K562 (cell line): Measurements from ENCODE around the gene CMBL. TPM values are rescaled to one million over a fixed set of nuclear protein-coding genes. Genes with fewer than 3 reads are reported as not detected.

ENCODE experiments used
- AFF1 ChIP-seq, 2 experiments: fragments of 450-650 bp; IDR thresholded peaks; 2 replicates each; pipeline ENCODE4 v1.6.1; 2018; ENCODE audit warnings: mild to moderate bottlenecking in 2 of 2, low read depth in 1 of 2; ENCODE audit not compliant: partially characterized antibody in 2 of 2
- ATF7 ChIP-seq: fragments of 450-650 bp; IDR thresholded peaks from 2 replicates; pipeline ENCODE4 v1.7.1; 2014; ENCODE audit warnings: mild to moderate bottlenecking, moderate library complexity
- CEBPB ChIP-seq: fragments of 450-650 bp; IDR thresholded peaks from 2 replicates; pipeline ENCODE4 v1.6.1; 2016; ENCODE audit warnings: missing genetic modification characterization, missing compliant biosample characterization
- EP400 ChIP-seq: fragments of 450-650 bp; IDR thresholded peaks from 2 replicates; pipeline ENCODE4 v1.6.1; 2017; ENCODE audit warnings: antibody characterized with exemption, mild to moderate bottlenecking, moderate library complexity
- HDAC8 ChIP-seq: fragments of 450-650 bp; IDR thresholded peaks from 2 replicates; pipeline ENCODE4 v1.6.1; 2016; ENCODE audit warnings: mild to moderate bottlenecking, missing genetic modification characterization, moderate library complexity, missing compliant biosample characterization
- MYC ChIP-seq, 2 experiments: fragments of 250-450 bp in 1 of 2; sonication (Bioruptor Pico) in 1 of 2; IDR thresholded peaks; 2 replicates each; pipeline versions ENCODE4 v1.5.1 to v1.6.1; 2012 to 2021; ENCODE audit warnings: low read depth in 2 of 2, borderline replicate concordance in 1 of 2, improper control_type of control experiment in 1 of 2, low read length in 1 of 2, mild to moderate bottlenecking in 1 of 2, moderate library complexity in 1 of 2
- RAD21 ChIP-seq, 2 experiments: fragments of 250-450 bp in 1 of 2; fragments of 450-650 bp in 1 of 2; sonication (Bioruptor Pico) in 1 of 2; formaldehyde crosslinking in 1 of 2; IDR thresholded peaks in 1 of 2; conservative IDR thresholded peaks in 1 of 2; 2 replicates each; pipeline versions ENCODE4 v1.4.0 to v1.8.0; 2020 to 2022; ENCODE audit warnings: mild to moderate bottlenecking in 2 of 2, moderate library complexity in 1 of 2
- RCOR1 ChIP-seq, 2 experiments: IDR thresholded peaks; 2 replicates each; pipeline ENCODE4 v1.6.1; 2012; ENCODE audit warnings: low read depth in 2 of 2, low read length in 2 of 2, borderline replicate concordance in 1 of 2, improper control_type of control experiment in 1 of 2
- REST ChIP-seq, 2 experiments: fragments of 450-650 bp; formaldehyde crosslinking in 1 of 2; IDR thresholded peaks; 2 replicates each; pipeline versions ENCODE4 v1.4.0 to v1.6.1; 2014 to 2020; ENCODE audit warnings: mild to moderate bottlenecking in 2 of 2, borderline replicate concordance in 1 of 2, low read depth in 1 of 2
- SIX5 ChIP-seq, 2 experiments: IDR thresholded peaks; 2 replicates each; pipeline ENCODE4 v1.6.1; 2011; ENCODE audit warnings: low read length in 2 of 2, borderline replicate concordance in 1 of 2, low read depth in 1 of 2, mild to moderate bottlenecking in 1 of 2, moderate library complexity in 1 of 2; ENCODE audit not compliant: insufficient read depth in 1 of 2
- polyA plus RNA-seq, 8 experiments: library from polyadenylated mRNA; depleted of rRNA in 4 of 8; stranded (reverse) in 5 of 8; unstranded in 3 of 8; fragments of >200 nt; fragmentation: Nextera tagmentation in 2 of 8; fragmentation: Illumina TruSeq in 1 of 8; extraction: Ambion mirVana in 2 of 8; extraction: Trizol in 1 of 8; gene quantifications; 2 replicates each; pipeline versions ENCODE4 v1.2.1 to v1.2.3, GENCODE V29; 2011 to 2014; ENCODE audit warnings: inconsistent platforms in 1 of 8, missing spikeins in 1 of 8
- total RNA-seq, 7 experiments: library from RNA; depleted of rRNA in 6 of 7; stranded (reverse); fragments of >200 nt in 6 of 7; fragmentation: Illumina TruSeq in 2 of 7; extraction: Trizol in 2 of 7; gene quantifications; 2 replicates each; pipeline versions ENCODE4 v1.2.1 to v1.2.3, GENCODE V29; 2011 to 2021; ENCODE audit warnings: low replicate concordance in 1 of 7
- TF ChIP-seq, protein P1 (sequence below), 3 experiments: IDR thresholded peaks in 2 of 3; conservative IDR thresholded peaks in 1 of 3; 2 replicates each; pipeline ENCODE4 v1.5.1; 2011 to 2012; ENCODE audit warnings: low read length in 3 of 3, mild to moderate bottlenecking in 3 of 3, control low read depth in 2 of 3, improper control_type of control experiment in 1 of 3, inconsistent platforms in 1 of 3, low read depth in 1 of 3, mixed read lengths in 1 of 3, moderate library complexity in 1 of 3; ENCODE audit not compliant: insufficient read depth in 2 of 3

The CMBL gene
- total and polyA plus RNA-seq, 9 of the 15 experiments (the other 6 are each of a cell fraction or from before 2014, with no cell fraction given) = 22.6 to 192 (median 71.1) TPM

GRCh38 chr5:10233505-10233904 is 74.2 kb downstream of the CMBL start (continued):
- TF ChIP-seq REST (IDR thresholded peaks at IDR 0.05; ENCODE audit: borderline replicate concordance) (peak; percentile 8; the same call in 1 of the 2 replicates), REST (CRISPR knock-in tag; IDR thresholded peaks at IDR 0.05; ENCODE audit: low read depth) (no peak), SIX5 (IDR thresholded peaks at IDR 0.05; ENCODE audit: borderline replicate concordance in 1 of 2, insufficient read depth in 1 of 2, low read depth in 1 of 2, low read length in 2 of 2) (no peak), EP400 (peak; percentile 56), RAD21 (CRISPR knock-in tag; conservative IDR thresholded peaks at IDR 0.05 in 1 of 2, IDR thresholded peaks at IDR 0.05 in 1 of 2) (peak; percentile 38 to 63), HDAC8 (no peak), ATF7 (no peak), RCOR1 (IDR thresholded peaks at IDR 0.05; ENCODE audit: borderline replicate concordance in 1 of 2, low read depth in 2 of 2, low read length in 2 of 2) (peak in 1 of 2 experiments; percentile 39; a peak in 1 of 4 replicates), AFF1 (IDR thresholded peaks at IDR 0.05; ENCODE audit: low read depth in 1 of 2, partially characterized antibody in 2 of 2) (no peak), MYC (IDR thresholded peaks at IDR 0.05; ENCODE audit: low read depth, low read length) (peak; percentile 70; the same call in 1 of the 2 replicates), MYC (CRISPR knock-in tag; IDR thresholded peaks at IDR 0.05; ENCODE audit: borderline replicate concordance, low read depth) (no peak), CEBPB (tag) (peak; percentile 84)
- TF ChIP-seq, protein P1, sequence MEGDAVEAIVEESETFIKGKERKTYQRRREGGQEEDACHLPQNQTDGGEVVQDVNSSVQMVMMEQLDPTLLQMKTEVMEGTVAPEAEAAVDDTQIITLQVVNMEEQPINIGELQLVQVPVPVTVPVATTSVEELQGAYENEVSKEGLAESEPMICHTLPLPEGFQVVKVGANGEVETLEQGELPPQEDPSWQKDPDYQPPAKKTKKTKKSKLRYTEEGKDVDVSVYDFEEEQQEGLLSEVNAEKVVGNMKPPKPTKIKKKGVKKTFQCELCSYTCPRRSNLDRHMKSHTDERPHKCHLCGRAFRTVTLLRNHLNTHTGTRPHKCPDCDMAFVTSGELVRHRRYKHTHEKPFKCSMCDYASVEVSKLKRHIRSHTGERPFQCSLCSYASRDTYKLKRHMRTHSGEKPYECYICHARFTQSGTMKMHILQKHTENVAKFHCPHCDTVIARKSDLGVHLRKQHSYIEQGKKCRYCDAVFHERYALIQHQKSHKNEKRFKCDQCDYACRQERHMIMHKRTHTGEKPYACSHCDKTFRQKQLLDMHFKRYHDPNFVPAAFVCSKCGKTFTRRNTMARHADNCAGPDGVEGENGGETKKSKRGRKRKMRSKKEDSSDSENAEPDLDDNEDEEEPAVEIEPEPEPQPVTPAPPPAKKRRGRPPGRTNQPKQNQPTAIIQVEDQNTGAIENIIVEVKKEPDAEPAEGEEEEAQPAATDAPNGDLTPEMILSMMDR (IDR thresholded peaks at IDR 0.05 in 2 of 3, conservative IDR thresholded peaks at IDR 0.05 in 1 of 3; ENCODE audit: insufficient read depth in 2 of 3, low read depth in 1 of 3, low read length in 3 of 3) = peak; percentile 36 to 69 (median 69)
